Measurements from ENCODE around the gene FBLN1.

Gene FBLN1

GRCh38 chr22:45630436-45630835, 127.8 kb downstream of the FBLN1 start:
- in situ Hi-C loops (cut with HindIII; ENCODE audit: low sequenced_read_pairs) = no loop called here
- TF ChIP-seq, protein P1, sequence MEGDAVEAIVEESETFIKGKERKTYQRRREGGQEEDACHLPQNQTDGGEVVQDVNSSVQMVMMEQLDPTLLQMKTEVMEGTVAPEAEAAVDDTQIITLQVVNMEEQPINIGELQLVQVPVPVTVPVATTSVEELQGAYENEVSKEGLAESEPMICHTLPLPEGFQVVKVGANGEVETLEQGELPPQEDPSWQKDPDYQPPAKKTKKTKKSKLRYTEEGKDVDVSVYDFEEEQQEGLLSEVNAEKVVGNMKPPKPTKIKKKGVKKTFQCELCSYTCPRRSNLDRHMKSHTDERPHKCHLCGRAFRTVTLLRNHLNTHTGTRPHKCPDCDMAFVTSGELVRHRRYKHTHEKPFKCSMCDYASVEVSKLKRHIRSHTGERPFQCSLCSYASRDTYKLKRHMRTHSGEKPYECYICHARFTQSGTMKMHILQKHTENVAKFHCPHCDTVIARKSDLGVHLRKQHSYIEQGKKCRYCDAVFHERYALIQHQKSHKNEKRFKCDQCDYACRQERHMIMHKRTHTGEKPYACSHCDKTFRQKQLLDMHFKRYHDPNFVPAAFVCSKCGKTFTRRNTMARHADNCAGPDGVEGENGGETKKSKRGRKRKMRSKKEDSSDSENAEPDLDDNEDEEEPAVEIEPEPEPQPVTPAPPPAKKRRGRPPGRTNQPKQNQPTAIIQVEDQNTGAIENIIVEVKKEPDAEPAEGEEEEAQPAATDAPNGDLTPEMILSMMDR (IDR thresholded peaks at IDR 0.05; ENCODE audit: low read depth, low read length, missing control alignments) = no peak
- no peak for DNase-seq (ENCODE audit: low read depth)
- H3K4me3 ChIP-seq (ENCODE audit: low read depth, low read length) = no peak overlapping the region

GRCh38 chr22:45631140-45631840, 128.6 kb downstream of the FBLN1 start:
- H3K4me3 ChIP-seq (ENCODE audit: low read depth, low read length) = no peak overlapping the region
- in situ Hi-C loops (cut with HindIII; ENCODE audit: low sequenced_read_pairs) = no loop called here
- TF ChIP-seq, protein P1 (IDR thresholded peaks at IDR 0.05; ENCODE audit: low read depth, low read length, missing control alignments) = no peak
- DNase-seq (ENCODE audit: low read depth) = no peak

- in situ Hi-C loops (cut with HindIII; ENCODE audit: low sequenced_read_pairs) = no loop called here
- H3K4me3 ChIP-seq (ENCODE audit: low read depth, low read length) = no peak overlapping the region
- DNase-seq (ENCODE audit: low read depth) = no peak
- TF ChIP-seq, protein P1 (IDR thresholded peaks at IDR 0.05; ENCODE audit: low read depth, low read length, missing control alignments) = no peak
Measured at GRCh38 chr22:45631841-45632238, 129.2 kb downstream of the FBLN1 start.

- TF ChIP-seq, protein P1 (IDR thresholded peaks at IDR 0.05; ENCODE audit: low read depth, low read length, missing control alignments) = no peak
- H3K4me3 ChIP-seq (ENCODE audit: low read depth, low read length) = no peak overlapping the region
- no peak for DNase-seq (ENCODE audit: low read depth)
- in situ Hi-C loops (cut with HindIII; ENCODE audit: low sequenced_read_pairs) = no loop called here
Measured at GRCh38 chr22:45632791-45633515, 130.3 kb downstream of the FBLN1 start.

GRCh38 chr22:45636683-45637082, 134.0 kb downstream of the FBLN1 start:
- no peak for DNase-seq (ENCODE audit: low read depth)
- TF ChIP-seq, protein P1 (IDR thresholded peaks at IDR 0.05; ENCODE audit: low read depth, low read length, missing control alignments) = no peak
- in situ Hi-C loops (cut with HindIII; ENCODE audit: low sequenced_read_pairs) = no loop called here
- H3K4me3 ChIP-seq (ENCODE audit: low read depth, low read length) = no peak overlapping the region

DNA sequence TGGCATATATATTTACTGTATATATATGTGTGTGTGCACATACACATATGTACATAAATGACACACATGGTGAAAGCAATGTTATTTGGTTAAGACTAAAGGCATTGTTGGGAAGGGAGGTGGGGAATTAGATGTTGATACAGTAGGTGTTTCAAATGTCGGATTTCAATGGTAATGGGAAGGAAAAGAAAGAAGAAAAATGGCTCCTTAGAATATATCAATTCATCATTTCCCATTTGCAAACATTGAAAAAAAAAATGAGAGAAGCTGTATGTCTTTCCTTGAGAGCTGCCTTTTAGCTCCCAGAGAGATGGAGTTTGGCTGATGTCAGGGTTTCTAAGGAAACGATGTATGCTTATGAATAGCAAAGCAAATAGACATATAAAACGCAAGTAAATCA, 135.5 kb downstream of the FBLN1 start:
- no peak for DNase-seq (ENCODE audit: low read depth)
- no peak overlapping the region for H3K4me3 ChIP-seq (ENCODE audit: low read depth, low read length)
- in situ Hi-C loops (cut with HindIII; ENCODE audit: low sequenced_read_pairs) = no loop called here
- TF ChIP-seq, protein P1 (IDR thresholded peaks at IDR 0.05; ENCODE audit: low read depth, low read length, missing control alignments) = no peak

Data from astrocyte of the cerebellum (primary cell).